GM18951 (cell line): ENCODE results near the gene TSPEAR.
"Not testable (repeated sequence)": the region's sequence is repeated elsewhere in the genome, so short reads cannot be mapped to it uniquely, and the experiment has no call there.

Source experiments
- POLR2A ChIP-seq: IDR thresholded peaks from 4 replicates; pipeline ENCODE4 v1.6.1; 2011; ENCODE audit warnings: mild to moderate bottlenecking; ENCODE audit not compliant: insufficient read length, insufficient read depth; ENCODE audit errors: extremely low read depth
- in situ Hi-C: fragments of 300-500 bp; cut with MboI; formaldehyde crosslinking; loops from one replicate; pipeline ENCODE4 v1.12.0; 2022; ENCODE audit warnings: low sequenced_read_pairs, mixed read lengths, inconsistent platforms; ENCODE audit not compliant: unreplicated experiment

Gene TSPEAR

DNA sequence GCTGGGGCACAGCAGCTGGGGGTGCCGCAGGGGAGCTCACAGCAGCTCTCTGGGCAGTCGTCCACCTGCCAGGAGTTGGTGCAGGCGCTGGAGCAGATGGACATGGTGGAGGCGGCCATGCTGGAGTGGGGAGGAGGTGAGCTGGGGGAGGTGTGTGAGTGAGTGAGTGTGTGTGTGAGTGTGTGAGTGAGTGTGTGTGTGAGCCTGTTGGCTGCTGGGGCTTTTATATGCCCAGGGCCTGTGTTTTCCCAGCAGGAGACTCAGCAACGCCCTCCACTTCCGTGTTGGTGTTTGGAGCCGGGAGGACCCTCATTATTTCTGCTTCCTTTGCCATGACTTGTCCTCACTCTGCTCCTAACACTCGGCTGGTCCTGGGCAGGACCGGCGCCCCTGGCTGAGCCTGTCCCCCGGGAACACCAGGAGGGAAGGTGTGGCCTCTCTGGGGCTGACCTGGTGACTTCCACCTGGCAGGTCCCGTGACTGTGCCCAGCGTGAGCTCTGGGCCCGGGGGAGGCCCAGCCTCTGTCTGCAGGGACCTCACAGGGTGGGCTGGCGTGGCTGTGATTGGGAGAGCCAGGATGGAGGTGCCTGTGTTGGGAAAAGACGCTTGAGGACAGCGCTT lies 159.9 kb downstream of the TSPEAR start, which contains the start of gene KRTAP10-2:
TSS of gene KRTAP10-2 (minus strand) at position 166 of the 622 bp plus-strand sequence. CDS start at position 119, 47 bp downstream.
- TF ChIP-seq POLR2A = no peak
- in situ Hi-C loops = no loop called here

- in situ Hi-C loops = no loop called here
- no peak for TF ChIP-seq POLR2A
Measured at GRCh38 chr21:44550807-44551206, 160.6 kb downstream of the TSPEAR start.

DNA sequence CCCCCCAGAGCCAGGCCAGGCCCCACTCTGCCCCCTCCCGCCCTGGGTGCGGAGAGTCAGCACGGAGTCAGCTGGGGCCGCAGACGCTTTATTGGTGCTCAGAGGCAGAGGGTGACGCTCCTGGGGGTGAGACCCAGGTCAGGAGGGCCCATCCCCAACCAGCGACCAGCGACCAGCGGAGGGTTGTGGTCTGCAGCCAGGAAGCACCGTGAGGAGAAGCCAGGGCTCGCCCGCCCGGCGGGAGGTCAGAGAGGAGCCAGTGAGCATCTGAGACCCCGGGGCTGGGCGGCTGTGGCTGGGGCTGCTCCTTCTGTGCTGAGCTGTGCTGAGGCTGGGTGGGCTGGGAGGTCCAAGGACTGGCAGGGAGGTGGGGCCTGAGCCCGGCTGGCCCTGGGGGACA lies 161.1 kb downstream of the TSPEAR start:
- in situ Hi-C loops = not testable (repeated sequence)

DNA sequence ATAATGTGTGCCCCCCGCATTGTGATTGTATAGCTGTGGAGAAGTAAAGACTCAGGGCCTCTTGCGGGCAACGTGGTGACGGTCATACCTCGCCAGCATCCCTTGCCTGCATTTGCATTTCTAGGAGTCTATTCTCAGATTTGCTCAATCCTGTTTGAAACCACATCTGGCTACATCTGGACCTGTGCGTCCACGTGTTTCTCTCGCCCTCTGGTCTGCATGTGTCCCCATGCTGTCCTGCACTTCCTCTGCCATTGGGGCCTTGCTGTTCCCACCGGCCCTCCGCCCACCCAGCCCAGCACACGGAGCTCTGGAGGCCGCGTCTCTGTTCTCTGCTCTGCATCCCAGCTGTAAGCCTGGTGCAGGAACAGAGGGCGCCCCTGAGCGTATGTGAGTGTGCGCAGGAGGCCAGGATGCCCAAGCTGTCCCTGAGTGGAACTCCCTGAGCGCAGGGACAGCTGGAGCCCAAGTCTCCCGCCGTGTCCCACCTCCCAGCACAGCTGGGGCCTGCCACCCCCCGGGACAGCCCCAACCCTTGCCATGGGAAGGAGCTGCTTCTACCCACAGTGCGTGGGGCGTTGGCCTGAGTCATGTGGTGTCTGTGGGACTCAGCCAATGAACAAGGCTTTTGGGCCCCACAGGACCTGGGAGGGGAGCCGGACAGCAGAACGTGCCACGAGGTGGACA lies 161.7 kb downstream of the TSPEAR start:
- no peak for TF ChIP-seq POLR2A
- in situ Hi-C loops = no loop called here

GRCh38 chr21:44548922-44549321 lies 162.4 kb downstream of the TSPEAR start:
- in situ Hi-C loops = no loop called here
- TF ChIP-seq POLR2A = no peak

GRCh38 chr21:44548381-44548780 lies 163.0 kb downstream of the TSPEAR start:
- no peak for TF ChIP-seq POLR2A
- in situ Hi-C loops = no loop called here

DNA sequence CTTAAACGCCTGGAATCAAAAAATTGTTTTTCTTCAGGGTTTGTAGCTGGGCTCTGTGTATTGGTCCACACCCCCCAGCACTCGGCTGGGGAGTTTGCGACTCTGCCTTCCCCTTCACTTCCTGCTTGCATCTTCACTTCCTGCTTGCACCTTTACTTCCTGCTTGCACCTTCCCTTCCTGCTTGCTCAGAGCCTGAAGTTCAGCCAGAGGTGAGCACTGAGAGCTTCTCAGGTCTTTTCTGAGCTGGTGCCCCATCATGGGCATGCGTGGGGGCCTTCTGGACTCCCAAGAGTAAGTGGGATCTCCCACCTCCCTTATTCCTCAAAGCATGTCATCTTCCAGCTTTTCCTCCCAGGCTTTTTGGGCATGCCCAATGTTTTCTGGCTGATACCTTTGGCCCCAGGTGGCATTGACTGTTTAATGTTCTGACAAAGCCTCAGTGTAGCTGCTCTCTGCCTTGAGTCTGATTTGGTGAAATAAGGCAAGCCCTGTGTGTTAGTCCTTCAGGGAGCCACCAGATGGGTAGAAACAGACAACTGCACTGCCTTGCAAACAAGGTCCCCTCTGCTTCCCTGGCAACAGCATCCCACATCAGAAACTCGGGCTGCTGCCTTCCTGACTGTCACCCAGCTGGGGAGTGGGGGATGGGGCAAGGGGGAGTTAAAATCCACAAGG lies 163.6 kb downstream of the TSPEAR start:
- no peak for TF ChIP-seq POLR2A
- in situ Hi-C loops = no loop called here

DNA sequence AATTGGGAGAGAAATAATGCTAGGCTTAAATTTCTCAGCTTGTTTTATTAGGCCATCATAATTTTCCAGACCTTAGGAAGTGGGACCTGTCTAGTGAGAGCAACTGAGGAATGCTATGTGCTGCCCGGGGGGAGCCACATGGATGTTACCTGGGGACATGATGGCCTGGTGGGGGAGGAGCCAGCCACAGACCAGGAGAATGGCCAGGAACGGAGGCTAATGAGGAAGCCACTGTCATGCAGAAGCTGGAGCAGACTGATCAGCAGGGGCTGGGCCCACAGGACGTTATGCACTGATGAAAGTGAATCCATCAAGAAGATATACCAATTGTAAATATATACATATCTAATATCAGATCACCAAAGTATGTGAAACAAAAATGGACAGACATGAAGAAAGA lies 166.8 kb downstream of the TSPEAR start:
- in situ Hi-C loops = no loop called here
- TF ChIP-seq POLR2A = no peak

GRCh38 chr21:44542716-44543115 lies 168.7 kb downstream of the TSPEAR start:
- in situ Hi-C loops = no loop called here
- no peak for TF ChIP-seq POLR2A

DNA sequence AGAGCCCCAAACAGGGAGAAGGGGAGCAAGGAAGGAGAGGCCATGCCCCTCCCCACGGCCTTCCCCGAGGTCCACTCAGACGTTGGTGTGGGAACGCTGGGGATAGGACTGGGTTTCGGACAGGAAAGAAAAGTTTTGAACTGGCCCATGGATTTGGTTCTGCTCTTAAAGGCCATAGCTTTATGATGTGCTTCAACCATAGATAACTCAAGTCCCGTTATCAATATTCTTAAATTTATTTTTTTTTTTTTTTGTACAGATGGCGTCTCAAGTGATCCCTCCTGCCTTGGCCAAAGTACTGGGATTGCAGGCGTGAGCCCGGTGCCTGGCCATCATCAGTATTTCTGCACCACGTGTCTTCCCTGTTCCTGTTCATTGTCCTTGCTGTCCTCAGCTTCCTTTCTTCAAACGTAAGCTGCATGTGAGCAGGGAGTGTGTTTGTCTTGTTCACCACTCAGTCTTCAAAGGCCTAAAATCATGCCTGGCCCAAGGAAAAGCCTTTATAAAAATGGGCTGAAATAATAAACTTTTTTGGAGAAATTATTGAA lies 170.6 kb downstream of the TSPEAR start:
- in situ Hi-C loops = no loop called here
- TF ChIP-seq POLR2A = no peak

DNA sequence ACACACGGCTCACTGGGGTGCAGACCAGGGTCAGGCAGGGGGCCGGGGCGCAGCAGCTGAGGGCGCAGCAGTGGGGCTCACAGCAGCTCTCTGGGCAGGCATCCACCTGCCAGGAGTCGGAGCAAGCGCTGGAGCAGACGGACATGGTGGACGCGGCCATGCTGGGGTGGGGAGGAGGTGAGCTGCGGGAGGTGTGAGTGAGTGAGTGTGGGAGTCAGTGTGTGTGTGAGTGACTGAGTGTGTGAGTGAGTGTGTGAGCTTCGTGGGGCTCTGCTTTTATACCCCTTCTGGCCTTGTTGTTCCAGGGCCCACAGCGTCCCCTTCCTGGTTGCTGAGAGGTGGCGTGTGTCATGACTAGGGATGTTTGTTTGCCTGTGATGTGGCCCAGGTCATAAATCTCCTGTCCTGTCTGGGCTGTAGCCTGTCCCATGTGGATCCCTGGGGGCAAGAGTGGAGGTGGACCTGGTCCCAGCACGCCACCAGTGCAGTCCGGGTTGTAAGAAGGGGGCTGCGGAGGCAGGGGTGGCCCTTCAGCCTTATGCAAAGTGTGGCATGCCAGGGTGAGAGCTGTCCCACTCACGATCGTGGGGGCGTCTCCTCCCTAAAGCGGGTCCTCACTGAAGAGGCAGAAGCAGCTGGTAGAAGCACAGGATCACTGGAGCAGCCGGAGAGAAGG lies 171.2 kb downstream of the TSPEAR start, which contains the start of gene KRTAP10-1:
TSS of gene KRTAP10-1 (minus strand) at position 205 of the 676 bp plus-strand sequence. CDS start at position 160, 45 bp downstream.
- in situ Hi-C loops = no loop called here
- no peak for TF ChIP-seq POLR2A

- in situ Hi-C loops = no loop called here
- TF ChIP-seq POLR2A = no peak
Measured at GRCh38 chr21:44539046-44539445, 172.3 kb downstream of the TSPEAR start.

- TF ChIP-seq POLR2A = no peak
- in situ Hi-C loops = no loop called here
Measured at GRCh38 chr21:44537930-44538911, 173.2 kb downstream of the TSPEAR start.
